B cell (primary cell): Measurements from ENCODE around the gene AMPD2. TPM values are rescaled to one million over a fixed set of nuclear protein-coding genes. Genes with fewer than 3 reads are reported as not detected.
A peak's percentile ranks its signal among the peaks of the same experiment; 100 is the strongest.

Experiments used
- ATAC-seq: fragments of 200-7000 bp; cut with Tn5 transposase; one replicate; pipeline ENCODE4 v1.10.0; 2021; ENCODE audit warnings: low read depth, mild to moderate bottlenecking, moderate number of reproducible peaks, moderate library complexity
- CTCF ChIA-PET: fragments of 350-600 bp; sonication (Branson Sonifier 250); formaldehyde crosslinking; loops from one replicate; lab custom pipeline; 2021; ENCODE audit warnings: antibody characterized with exemption, inconsistent platforms; lab: Charles Lee
- POLR2A ChIA-PET: fragments of 350-600 bp; sonication (Branson Sonifier 250); formaldehyde crosslinking; loops from one replicate; lab custom pipeline; 2021; ENCODE audit warnings: antibody characterized with exemption; lab: Charles Lee
- DNase-seq: peaks from one replicate; pipeline ENCODE4 v3.0.0; 2013
- H2AFZ ChIP-seq: 2 replicates; pipeline ENCODE4 v1.6.1; 2012; ENCODE audit warnings: mild to moderate bottlenecking, low read depth, low read length; ENCODE audit not compliant: insufficient read depth, poor library complexity, severe bottlenecking
- H3K27ac ChIP-seq, 2 donors: 1 replicate in 1 of 2; 2 replicates in 1 of 2; pipeline ENCODE4 v1.5.1; 2012 to 2013; ENCODE audit warnings: low read length in 2 of 2, mild to moderate bottlenecking in 2 of 2, moderate library complexity in 1 of 2
- H3K27me3 ChIP-seq, 4 experiments: fragments of 200-600 bp in 1 of 4; sonication (generic) in 1 of 4; replicated peaks in 1 of 4; 1 replicate in 2 of 4; 2 replicates in 2 of 4; pipeline versions ENCODE4 v1.6.1 to v1.7.0; 2013 to 2016; ENCODE audit warnings: low read length in 3 of 4, mild to moderate bottlenecking in 2 of 4, mixed read lengths in 1 of 4, moderate library complexity in 1 of 4; ENCODE audit not compliant: insufficient read depth in 4 of 4, control insufficient read depth in 3 of 4; ENCODE audit errors: control extremely low read depth in 1 of 4
- H3K36me3 ChIP-seq, 2 experiments: replicated peaks in 1 of 2; 1 replicate in 1 of 2; 2 replicates in 1 of 2; pipeline versions ENCODE4 v1.6.1 to v1.7.1; 2013; ENCODE audit warnings: low read length in 1 of 2; ENCODE audit not compliant: insufficient read depth in 2 of 2, control insufficient read depth in 1 of 2; ENCODE audit errors: control extremely low read depth in 1 of 2, extremely low read depth in 1 of 2
- H3K4me1 ChIP-seq, 2 donors: fragments of 200-600 bp in 1 of 2; sonication (generic) in 1 of 2; 1 replicate in 1 of 2; 2 replicates in 1 of 2; pipeline versions ENCODE4 v1.5.1 to v1.6.1; 2013 to 2017; ENCODE audit warnings: low read length in 2 of 2; ENCODE audit not compliant: control insufficient read depth in 2 of 2, insufficient read depth in 2 of 2
- H3K4me2 ChIP-seq: replicated peaks from 2 replicates; pipeline ENCODE3; 2012; ENCODE audit warnings: mild to moderate bottlenecking, low read depth, low read length; ENCODE audit not compliant: poor library complexity, severe bottlenecking
- H3K4me3 ChIP-seq, 5 experiments: fragments of 200-600 bp in 1 of 5; sonication (generic) in 1 of 5; 1 replicate in 3 of 5; 2 replicates in 2 of 5; pipeline versions ENCODE4 v1.5.1 to v1.7.0; 2011 to 2016; ENCODE audit warnings: low read length in 4 of 5, mild to moderate bottlenecking in 4 of 5, low read depth in 2 of 5, control low read depth in 1 of 5, moderate library complexity in 1 of 5; ENCODE audit not compliant: insufficient read depth in 1 of 5; ENCODE audit errors: control extremely low read depth in 1 of 5, extremely low read depth in 1 of 5
- H3K79me2 ChIP-seq: fragments of 200-600 bp; sonication (generic); one replicate; pipeline ENCODE4 v1.6.0; 2016; ENCODE audit warnings: low read length; ENCODE audit not compliant: control insufficient read depth, insufficient read depth
- H3K9ac ChIP-seq: fragments of 200-600 bp; sonication (generic); 2 replicates; pipeline ENCODE4 v1.6.1; 2017; ENCODE audit warnings: mild to moderate bottlenecking, low read length, moderate library complexity
- H3K9me3 ChIP-seq, 3 donors: one replicate each; pipeline versions ENCODE4 v1.6.1 to v1.7.1; 2013; ENCODE audit warnings: low read length in 2 of 3; ENCODE audit not compliant: control insufficient read depth in 2 of 3, insufficient read depth in 1 of 3; ENCODE audit errors: control extremely low read depth in 1 of 3
- H4K20me1 ChIP-seq: 2 replicates; pipeline ENCODE4 v1.6.0; 2012; ENCODE audit warnings: mild to moderate bottlenecking, low read length; ENCODE audit not compliant: insufficient read depth, control insufficient read depth, poor library complexity, severe bottlenecking
- H3K27ac Mint-ChIP-seq: one replicate; pipeline ENCODE4 v1.8.0; 2021; ENCODE audit warnings: mixed read lengths
- H3K27me3 Mint-ChIP-seq: one replicate; pipeline ENCODE4 v1.8.0; 2021; ENCODE audit warnings: mixed read lengths
- H3K4me1 Mint-ChIP-seq: one replicate; pipeline ENCODE4 v1.8.0; 2021; ENCODE audit warnings: mixed read lengths
- H3K4me3 Mint-ChIP-seq: one replicate; pipeline ENCODE4 v1.8.0; 2021; ENCODE audit warnings: mixed read lengths
- H3K9me3 Mint-ChIP-seq: one replicate; pipeline ENCODE4 v1.8.0; 2022; ENCODE audit warnings: mixed read lengths; ENCODE audit not compliant: insufficient read depth
- CTCF ChIP-seq: fragments of 200-600 bp; IDR thresholded peaks from one replicate; pipeline ENCODE4 v1.8.0; 2022; ENCODE audit warnings: antibody characterized with exemption, mild to moderate bottlenecking
- EZH2 ChIP-seq: IDR thresholded peaks from 2 replicates; pipeline ENCODE4 v1.6.1; 2012; ENCODE audit warnings: borderline replicate concordance, low read depth, mild to moderate bottlenecking, moderate library complexity, low read length; ENCODE audit not compliant: insufficient read depth, poor library complexity, severe bottlenecking
- WGBS: methylation state at CpG from one replicate; pipeline ENCODE4 v1.1.5; 2013; ENCODE audit warnings: missing lambda C conversion rate; ENCODE audit not compliant: insufficient coverage; 5-methylcytosine and 5-hydroxymethylcytosine counted together
- intact Hi-C: fragments of 100-400 bp; cut with micrococcal nuclease; formaldehyde crosslinking; loops from one replicate; pipeline ENCODE4 v1.10.0; 2022
- polyA plus RNA-seq: library from polyadenylated mRNA; depleted of rRNA; stranded (reverse); fragments of >200 nt; gene quantifications from 2 replicates; pipeline ENCODE4 v1.2.3, GENCODE V29; 2012
- total RNA-seq, 2 donors: library from RNA; stranded (reverse); fragments of 120-200 nt in 1 of 2; gene quantifications; 1 replicate in 1 of 2; 2 replicates in 1 of 2; pipeline versions ENCODE4 v1.2.3 to v1.2.4, GENCODE V29; 2013 to 2022

The AMPD2 gene
- total and polyA plus RNA-seq, 2 donors (not counting 1 experiment from before 2014, with no cell fraction given): 104 to 121 TPM

GRCh38 chr1:109667452-109668122, 48.0 kb downstream of the AMPD2 start, which contains the start of gene GSTM2:
Gene GSTM2, plus strand, starts transcription at chr1:109668057. Its CDS starts 59 bp downstream, at chr1:109668116.
- POLR2A ChIA-PET: no interaction called here
- Mint-ChIP-seq H3K27ac (peak within 1 kb of the TSS; percentile 63), H3K4me1 (peaks cover 19% of the 10 kb centered on the region), H3K9me3 (no peaks in the 10 kb centered on the region), H3K4me3 (peak within 1 kb of the TSS; percentile 87), H3K27me3 (no peaks in the 10 kb centered on the region)
- CTCF ChIA-PET: interaction anchor here (1.1 kb wide), 1 partner anchor 28 kb away, joined by 4 read pairs; no protein-coding TSS in a partner anchor
- Histone ChIP-seq H3K79me2 (no peaks in the 10 kb centered on the region), H3K4me2 (peak within 1 kb of the TSS; percentile 72), H2AFZ (peak within 1 kb of the TSS; percentile 58), H3K36me3 (no peaks in the 10 kb centered on the region), H3K9ac (peak within 1 kb of the TSS; percentile 44), H3K27ac (no peak within 1 kb of the TSS), H3K4me3 (peak within 1 kb of the TSS; percentile 5 to 43 (median 30)), H4K20me1 (no peaks in the 10 kb centered on the region), H3K27me3 (no peaks in the 10 kb centered on the region), H3K4me1 (peaks cover 4 to 14% of the 10 kb centered on the region in 2 donors), H3K9me3 (no peaks in the 10 kb centered on the region)
- TF ChIP-seq EZH2 (no peak), CTCF (no peak)
- intact Hi-C loops: no loop called here
- ATAC-seq (peak; percentile 98), DNase-seq (peak; percentile 71)
- WGBS: 0% methylated on average over 9 of the region's 22 CpGs
